CD4-positive, alpha-beta T cell (primary cell): Measurements from ENCODE around the gene ATP1B2. TPM values are rescaled to one million over a fixed set of nuclear protein-coding genes. Genes with fewer than 3 reads are reported as not detected.
A peak's percentile ranks its signal among the peaks of the same experiment; 100 is the strongest.

Experiments used
- ATAC-seq: fragments of 200-7000 bp; cut with Tn5 transposase; one replicate; pipeline ENCODE4 v1.10.0; 2022; ENCODE audit warnings: mild to moderate bottlenecking; ENCODE audit not compliant: poor library complexity
- CTCF ChIA-PET: fragments of 350-600 bp; sonication (Branson Sonifier 250); formaldehyde crosslinking; loops from one replicate; lab custom pipeline; 2021; ENCODE audit warnings: antibody characterized with exemption, inconsistent platforms; lab: Charles Lee
- POLR2A ChIA-PET: fragments of 350-600 bp; sonication (Branson Sonifier 250); formaldehyde crosslinking; loops from one replicate; lab custom pipeline; 2021; ENCODE audit warnings: antibody characterized with exemption, inconsistent platforms; lab: Charles Lee
- DNase-seq, 14 experiments: peaks; one replicate each; pipeline ENCODE4 v3.0.0-alpha.2; 2013 to 2020; ENCODE audit warnings: mixed read lengths in 2 of 14
- H3K27ac ChIP-seq, 2 donors: one replicate each; pipeline versions ENCODE4 v1.5.1 to v1.7.0; 2013; ENCODE audit warnings: low read length in 2 of 2, low read depth in 1 of 2, mild to moderate bottlenecking in 1 of 2
- H3K27me3 ChIP-seq, 2 experiments: 1 replicate in 1 of 2; 2 replicates in 1 of 2; pipeline versions ENCODE4 v1.6.1 to v1.7.0; 2013; ENCODE audit warnings: low read length in 2 of 2, control low read depth in 1 of 2, mild to moderate bottlenecking in 1 of 2, moderate library complexity in 1 of 2; ENCODE audit not compliant: insufficient read depth in 2 of 2, control insufficient read depth in 1 of 2
- H3K36me3 ChIP-seq: one replicate; pipeline ENCODE4 v1.6.1; 2013; ENCODE audit warnings: low read length, control low read depth; ENCODE audit not compliant: insufficient read depth
- H3K4me1 ChIP-seq: one replicate; pipeline ENCODE4 v1.6.1; 2013; ENCODE audit warnings: low read length, control low read depth; ENCODE audit not compliant: insufficient read depth
- H3K4me3 ChIP-seq: one replicate; pipeline ENCODE4 v1.5.1; 2013; ENCODE audit warnings: mild to moderate bottlenecking, low read length, moderate library complexity
- H3K9me3 ChIP-seq, 2 experiments: 1 replicate in 1 of 2; 2 replicates in 1 of 2; pipeline versions ENCODE4 v1.6.1 to v1.7.0; 2013; ENCODE audit warnings: low read length in 2 of 2, mild to moderate bottlenecking in 2 of 2, control low read depth in 1 of 2, moderate library complexity in 1 of 2; ENCODE audit not compliant: control insufficient read depth in 1 of 2, insufficient read depth in 1 of 2
- H3K27ac Mint-ChIP-seq: one replicate; pipeline ENCODE4 v1.8.0; 2020; ENCODE audit warnings: mixed read lengths
- H3K27me3 Mint-ChIP-seq: one replicate; pipeline ENCODE4 v1.8.0; 2021; ENCODE audit warnings: mixed read lengths
- H3K36me3 Mint-ChIP-seq: one replicate; pipeline ENCODE4 v1.8.0; 2021; ENCODE audit warnings: low read depth, mixed read lengths
- H3K4me1 Mint-ChIP-seq: one replicate; pipeline ENCODE4 v1.8.0; 2021; ENCODE audit warnings: low read depth, mixed read lengths
- H3K4me3 Mint-ChIP-seq: one replicate; pipeline ENCODE4 v1.8.0; 2020; ENCODE audit warnings: mild to moderate bottlenecking, mixed read lengths
- H3K9me3 Mint-ChIP-seq: one replicate; pipeline ENCODE4 v1.8.0; 2020; ENCODE audit warnings: mixed read lengths
- intact Hi-C, 2 experiments: fragments of 100-400 bp; cut with DNase I in 1 of 2; cut with micrococcal nuclease in 1 of 2; formaldehyde crosslinking; loops; one replicate each; pipeline versions ENCODE4 v1.15.1 to v1.9.0; 2023 to 2025; cut with DNase I, micrococcal nuclease
- total RNA-seq, 174 experiments: library from RNA in 2 of 174; stranded (reverse) in 2 of 174; gene quantifications; one replicate each; pipeline ENCODE4 v1.2.3 and lab custom pipeline; 2021 to 2026
- TF ChIP-seq, protein P1 (sequence below): fragments of 200-600 bp; IDR thresholded peaks from one replicate; pipeline ENCODE4 v1.8.0; 2022; ENCODE audit warnings: antibody characterized with exemption, mild to moderate bottlenecking

Gene ATP1B2
- total RNA-seq, 2 experiments from 2014 or later = 0.17 to 0.69 TPM

DNA sequence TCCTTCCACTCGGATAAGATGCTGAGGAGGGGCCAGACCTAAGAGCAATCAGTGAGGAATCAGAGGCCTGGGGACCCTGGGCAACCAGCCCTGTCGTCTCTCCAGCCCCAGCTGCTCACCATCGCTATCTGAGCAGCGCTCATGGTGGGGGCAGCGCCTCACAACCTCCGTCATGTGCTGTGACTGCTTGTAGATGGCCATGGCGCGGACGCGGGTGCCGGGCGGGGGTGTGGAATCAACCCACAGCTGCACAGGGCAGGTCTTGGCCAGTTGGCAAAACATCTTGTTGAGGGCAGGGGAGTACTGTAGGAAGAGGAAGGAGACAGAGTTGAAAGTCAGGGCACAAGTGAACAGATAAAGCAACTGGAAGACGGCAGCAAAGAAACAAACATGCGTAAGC lies 24.2 kb downstream of the ATP1B2 start:
- Mint-ChIP-seq H3K9me3 (no peaks in the 10 kb centered on the region), H3K4me3 (no peak overlapping the region), H3K4me1 (peaks cover 10% of the 10 kb centered on the region), H3K36me3 (peaks cover 68% of the 10 kb centered on the region), H3K27ac (no peak overlapping the region), H3K27me3 (no peaks in the 10 kb centered on the region)
- Histone ChIP-seq H3K36me3 (peaks cover 61% of the 10 kb centered on the region), H3K27ac (no peak overlapping the region), H3K27me3 (no peaks in the 10 kb centered on the region), H3K9me3 (peaks cover 12 to 13% of the 10 kb centered on the region in 2 experiments), H3K4me3 (no peak overlapping the region), H3K4me1 (peaks cover 2% of the 10 kb centered on the region)
- CTCF ChIA-PET = no interaction called here
- no peak for ATAC-seq
- intact Hi-C loops = no loop called here
- TF ChIP-seq, protein P1, sequence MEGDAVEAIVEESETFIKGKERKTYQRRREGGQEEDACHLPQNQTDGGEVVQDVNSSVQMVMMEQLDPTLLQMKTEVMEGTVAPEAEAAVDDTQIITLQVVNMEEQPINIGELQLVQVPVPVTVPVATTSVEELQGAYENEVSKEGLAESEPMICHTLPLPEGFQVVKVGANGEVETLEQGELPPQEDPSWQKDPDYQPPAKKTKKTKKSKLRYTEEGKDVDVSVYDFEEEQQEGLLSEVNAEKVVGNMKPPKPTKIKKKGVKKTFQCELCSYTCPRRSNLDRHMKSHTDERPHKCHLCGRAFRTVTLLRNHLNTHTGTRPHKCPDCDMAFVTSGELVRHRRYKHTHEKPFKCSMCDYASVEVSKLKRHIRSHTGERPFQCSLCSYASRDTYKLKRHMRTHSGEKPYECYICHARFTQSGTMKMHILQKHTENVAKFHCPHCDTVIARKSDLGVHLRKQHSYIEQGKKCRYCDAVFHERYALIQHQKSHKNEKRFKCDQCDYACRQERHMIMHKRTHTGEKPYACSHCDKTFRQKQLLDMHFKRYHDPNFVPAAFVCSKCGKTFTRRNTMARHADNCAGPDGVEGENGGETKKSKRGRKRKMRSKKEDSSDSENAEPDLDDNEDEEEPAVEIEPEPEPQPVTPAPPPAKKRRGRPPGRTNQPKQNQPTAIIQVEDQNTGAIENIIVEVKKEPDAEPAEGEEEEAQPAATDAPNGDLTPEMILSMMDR = no peak
- no peak for DNase-seq
- POLR2A ChIA-PET = interaction anchor here (0.7 to 6.5 kb wide), 2 partner anchors 12 to 91 kb away, joined by 3 to 47 read pairs; partner anchors contain the start of genes TP53 and WRAP53

DNA sequence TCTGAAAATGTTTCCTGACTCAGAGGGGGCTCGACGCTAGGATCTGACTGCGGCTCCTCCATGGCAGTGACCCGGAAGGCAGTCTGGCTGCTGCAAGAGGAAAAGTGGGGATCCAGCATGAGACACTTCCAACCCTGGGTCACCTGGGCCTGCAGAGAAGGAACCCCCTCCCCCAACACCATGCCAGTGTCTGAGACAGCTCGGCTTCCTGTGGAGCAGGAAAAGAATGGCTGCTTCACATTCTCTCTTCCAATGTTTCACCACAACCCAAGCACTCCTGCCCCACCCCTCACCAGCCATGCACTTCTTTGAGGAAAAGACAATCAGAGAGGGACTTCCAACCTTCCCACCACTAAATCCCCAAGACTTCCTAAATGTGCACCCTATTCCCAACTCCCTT lies 25.8 kb downstream of the ATP1B2 start:
- intact Hi-C loops = no loop called here
- ATAC-seq (no peak), DNase-seq (no peak)
- no peaks in the 10 kb centered on the region for H3K9me3 Mint-ChIP-seq
- peaks cover 12 to 13% of the 10 kb centered on the region in 2 experiments for H3K9me3 ChIP-seq
- no peaks in the 10 kb centered on the region for H3K27me3 ChIP-seq
- H3K4me1 ChIP-seq = peaks cover 2% of the 10 kb centered on the region
- no peak overlapping the region for H3K27ac Mint-ChIP-seq
- H3K36me3 Mint-ChIP-seq = peaks cover 54% of the 10 kb centered on the region
- ChIA-PET CTCF (no interaction called here), POLR2A (interaction anchor here (6.5 kb wide), 1 partner anchor 10 kb away, joined by 47 read pairs; the partner anchor contains the start of genes TP53 and WRAP53)
- TF ChIP-seq, protein P1 = no peak
- no peaks in the 10 kb centered on the region for H3K27me3 Mint-ChIP-seq
- H3K27ac ChIP-seq = no peak overlapping the region
- no peak overlapping the region for H3K4me3 ChIP-seq
- H3K36me3 ChIP-seq = peaks cover 47% of the 10 kb centered on the region
- no peak overlapping the region for H3K4me3 Mint-ChIP-seq
- H3K4me1 Mint-ChIP-seq = peaks cover 12% of the 10 kb centered on the region

DNA sequence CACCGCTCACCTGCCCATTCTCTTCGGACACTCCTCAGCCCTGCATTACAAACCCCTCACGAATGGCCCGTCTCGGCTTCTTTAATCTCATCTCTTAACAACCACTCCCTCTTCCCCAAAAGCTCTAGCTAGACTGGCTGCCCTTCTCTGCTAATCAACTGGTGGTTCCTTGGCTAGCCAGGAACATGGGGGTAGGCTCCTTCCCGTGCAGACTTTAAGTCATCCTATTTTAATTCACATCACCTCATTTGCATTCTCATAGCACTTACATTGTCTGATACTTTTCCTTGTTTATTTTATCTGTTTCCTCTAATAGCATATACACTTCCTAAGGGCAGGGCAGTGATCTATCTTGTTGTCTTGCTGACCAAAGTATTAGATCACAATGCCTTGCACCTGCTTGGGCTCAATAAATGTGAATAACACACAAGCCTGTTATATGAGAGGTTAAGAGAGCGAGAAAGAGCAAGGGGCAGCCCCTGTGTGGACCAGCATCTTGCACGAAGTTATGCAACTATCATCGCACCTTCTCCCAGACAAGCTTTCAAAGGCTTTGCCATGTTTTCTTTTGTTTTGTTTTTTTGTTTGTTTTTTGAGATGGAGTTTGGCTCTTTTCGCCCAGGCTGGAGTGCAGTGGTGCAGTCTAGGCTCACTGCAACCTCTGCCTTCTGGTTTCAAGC lies 26.8 kb downstream of the ATP1B2 start:
- DNase-seq (no peak), ATAC-seq (no peak)
- TF ChIP-seq, protein P1 = no peak
- Histone ChIP-seq H3K4me3 (no peak overlapping the region), H3K4me1 (peaks cover 5% of the 10 kb centered on the region), H3K9me3 (peaks cover 12 to 13% of the 10 kb centered on the region in 2 experiments), H3K27me3 (no peaks in the 10 kb centered on the region), H3K36me3 (peaks cover 40% of the 10 kb centered on the region), H3K27ac (no peak overlapping the region)
- intact Hi-C loops = no loop called here
- Mint-ChIP-seq H3K9me3 (no peaks in the 10 kb centered on the region), H3K27me3 (no peaks in the 10 kb centered on the region), H3K36me3 (peaks cover 49% of the 10 kb centered on the region), H3K4me1 (peaks cover 12% of the 10 kb centered on the region), H3K4me3 (no peak overlapping the region), H3K27ac (peak overlapping the region; percentile 10)
- ChIA-PET CTCF (no interaction called here), POLR2A (interaction anchor here (6.5 kb wide), 1 partner anchor 9 kb away, joined by 47 read pairs; the partner anchor contains the start of genes TP53 and WRAP53)
